Hematopoietic multipotent progenitor cell treated with erythropoietin and hydrocortisone succinate and interleukin-3 and kit ligand, for 6 days (in vitro differentiated cells): Measurements from ENCODE around the gene WDR36.
"Not testable (repeated sequence)": the region's sequence is repeated elsewhere in the genome, so short reads cannot be mapped to it uniquely, and the experiment has no call there.

ENCODE experiments used
- DNase-seq: peaks from one replicate; pipeline ENCODE4 v3.0.0-alpha.2; 2015

Gene WDR36

DNA sequence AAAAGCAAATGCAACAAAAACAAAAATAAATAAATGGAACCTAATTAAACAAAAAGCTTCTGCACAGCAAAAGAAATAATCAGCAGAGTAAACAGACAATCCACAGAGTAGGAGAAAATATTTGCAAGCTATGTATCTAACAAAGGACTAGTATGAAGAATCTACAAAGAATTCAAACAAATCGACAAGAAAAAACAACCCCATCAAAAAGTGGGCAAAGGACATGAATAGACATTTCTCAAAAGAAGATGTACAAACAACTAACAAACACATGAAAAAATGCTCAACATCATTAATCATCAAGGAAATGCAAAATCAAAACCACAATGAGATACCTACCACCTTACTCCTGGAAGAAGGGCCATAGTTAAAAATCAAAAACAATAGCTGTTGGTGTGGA lies 49.3 kb downstream of the WDR36 start:
- not testable (repeated sequence) for DNase-seq

DNA sequence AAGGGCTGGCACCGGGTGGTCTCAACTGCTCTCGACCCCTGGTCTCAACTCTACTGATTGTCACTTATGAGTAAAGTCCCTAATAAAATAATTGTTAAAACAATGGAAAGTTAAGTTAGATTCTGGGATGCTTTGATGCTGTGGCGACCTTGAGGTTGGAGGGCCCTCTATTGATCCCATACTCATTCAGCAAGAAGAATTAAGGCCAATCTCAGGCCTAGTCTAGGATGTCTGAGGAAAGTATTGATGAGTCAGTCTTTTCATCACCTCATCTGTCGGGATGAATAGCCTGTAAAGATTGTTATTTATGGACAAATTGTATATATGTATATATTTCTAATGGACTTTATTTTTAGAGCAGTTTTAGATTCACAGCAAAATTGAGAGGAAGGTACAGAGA lies 50.8 kb downstream of the WDR36 start:
- no peak for DNase-seq

DNA sequence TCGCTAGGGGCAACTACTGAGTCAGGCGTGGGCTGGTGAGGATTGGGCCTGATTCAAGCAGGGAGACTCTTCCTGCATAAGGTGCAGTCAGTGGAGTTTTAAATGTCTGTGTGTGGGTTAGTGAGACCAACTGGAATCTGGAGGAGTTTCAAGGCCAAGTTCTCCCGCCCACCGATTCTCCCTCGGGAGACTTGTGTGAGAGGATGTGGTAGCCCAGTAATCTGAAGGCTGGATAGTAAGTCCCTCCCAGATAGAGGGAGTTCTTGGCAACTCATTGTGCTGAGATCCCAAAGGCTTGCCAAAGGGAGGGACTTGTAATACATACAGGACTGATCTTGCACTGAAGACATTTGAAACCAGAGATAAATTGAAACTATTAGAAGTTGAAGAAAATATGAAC lies 51.8 kb downstream of the WDR36 start:
- DNase-seq: no peak

DNA sequence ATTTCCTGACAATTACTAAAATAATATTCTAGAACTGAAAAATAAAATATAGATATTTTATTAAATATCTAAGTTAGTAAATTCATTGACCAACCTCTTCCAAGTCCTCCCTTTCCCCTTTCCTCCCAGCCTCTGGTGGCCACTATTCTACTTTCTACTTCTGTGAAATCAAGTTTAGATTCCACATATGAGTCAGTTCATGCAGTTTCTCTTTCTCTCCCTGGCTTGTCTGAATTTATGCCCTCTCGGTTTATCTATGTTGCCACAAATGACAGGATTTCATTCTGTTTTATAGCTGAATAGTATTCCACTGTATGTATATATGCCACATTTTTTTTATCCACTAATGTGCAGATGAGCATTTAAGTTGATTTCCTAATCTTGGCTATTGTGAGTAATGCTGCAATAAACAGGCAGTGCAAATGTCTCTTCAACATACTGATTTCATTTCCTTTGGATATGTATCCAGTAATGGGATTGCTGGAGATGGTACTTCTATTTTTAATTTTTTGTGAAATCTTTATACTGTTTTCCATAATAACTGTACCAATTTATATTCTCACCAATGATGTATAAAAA lies 52.3 kb downstream of the WDR36 start:
- DNase-seq: no peak

DNA sequence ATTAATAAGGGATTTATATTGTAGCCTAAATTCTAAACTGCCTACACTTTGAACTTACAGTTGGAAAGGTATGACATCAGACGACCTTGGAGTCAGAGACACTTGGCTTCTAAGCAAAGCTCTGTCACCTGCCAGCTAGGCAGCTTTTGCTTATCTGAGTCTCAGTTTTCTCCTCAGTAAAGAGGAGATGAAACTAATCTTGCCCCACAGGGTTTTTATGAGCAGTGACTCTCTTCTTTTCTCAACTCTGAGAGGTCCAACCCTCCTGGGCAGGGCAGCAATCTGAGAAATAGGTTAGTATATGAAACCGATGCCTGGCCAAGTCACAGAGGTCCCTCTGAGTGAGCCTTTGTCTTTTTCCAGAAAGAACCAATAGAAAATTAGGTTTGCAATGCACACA lies 53.9 kb downstream of the WDR36 start:
- DNase-seq: no peak

DNA sequence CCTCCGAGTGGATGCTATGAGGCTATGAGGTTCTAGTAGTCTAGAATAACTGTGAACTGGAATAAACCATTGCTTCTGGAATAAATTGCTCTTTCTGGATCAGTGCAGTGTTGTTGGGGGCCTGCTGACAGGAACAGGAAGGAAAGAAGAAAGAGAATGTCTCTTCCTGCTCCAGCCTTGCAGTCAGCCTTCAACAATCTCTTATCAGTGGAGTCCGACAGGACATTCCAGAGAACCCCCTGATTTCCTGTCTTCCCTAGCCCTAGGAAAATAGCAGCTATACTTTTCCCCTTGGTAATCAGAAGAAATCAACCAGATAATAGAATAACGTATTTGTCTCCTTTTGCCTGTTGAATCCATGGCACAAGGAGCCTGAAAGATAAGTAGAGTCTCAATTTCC lies 55.4 kb downstream of the WDR36 start:
- DNase-seq: no peak

DNA sequence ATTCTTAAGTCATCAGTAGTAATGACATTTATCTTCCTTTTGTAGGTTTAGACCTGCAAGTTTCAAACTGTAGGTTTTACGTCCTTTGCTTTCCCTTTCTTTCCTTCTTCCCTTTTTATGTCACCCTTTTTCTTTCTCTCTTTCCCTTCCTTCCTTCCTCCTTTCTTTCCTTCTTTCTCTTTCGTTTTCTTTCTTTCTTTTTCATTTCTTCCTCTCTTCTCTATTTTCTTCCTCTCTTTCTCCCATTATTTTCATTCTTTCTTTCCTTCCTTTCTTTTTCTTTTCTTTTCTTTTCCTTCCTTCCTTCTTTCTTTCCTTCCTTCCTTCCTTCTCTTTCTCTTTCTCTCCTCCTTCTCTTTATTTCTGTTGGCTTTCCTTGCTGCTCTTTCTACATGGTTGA lies 59.9 kb downstream of the WDR36 start:
- no peak for DNase-seq

DNA sequence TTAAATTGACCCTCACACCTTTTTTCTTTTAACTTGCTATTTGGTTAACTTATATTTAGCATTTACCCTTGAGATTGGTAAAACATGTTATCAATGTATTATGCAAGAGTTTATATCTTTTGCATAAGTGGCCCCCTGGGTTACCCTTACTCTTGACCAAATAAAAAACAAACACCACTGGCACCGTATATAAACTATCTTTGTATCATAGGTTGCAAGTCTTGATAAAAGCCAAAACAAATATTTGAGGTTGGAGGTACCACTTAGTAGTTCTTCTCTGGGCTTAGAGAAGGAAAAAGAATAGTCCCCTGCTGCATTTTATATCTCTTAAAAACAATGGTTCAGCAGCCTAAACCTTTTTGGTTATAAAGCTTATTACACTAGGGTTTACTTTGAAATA lies 61.3 kb downstream of the WDR36 start:
- DNase-seq: no peak

DNA sequence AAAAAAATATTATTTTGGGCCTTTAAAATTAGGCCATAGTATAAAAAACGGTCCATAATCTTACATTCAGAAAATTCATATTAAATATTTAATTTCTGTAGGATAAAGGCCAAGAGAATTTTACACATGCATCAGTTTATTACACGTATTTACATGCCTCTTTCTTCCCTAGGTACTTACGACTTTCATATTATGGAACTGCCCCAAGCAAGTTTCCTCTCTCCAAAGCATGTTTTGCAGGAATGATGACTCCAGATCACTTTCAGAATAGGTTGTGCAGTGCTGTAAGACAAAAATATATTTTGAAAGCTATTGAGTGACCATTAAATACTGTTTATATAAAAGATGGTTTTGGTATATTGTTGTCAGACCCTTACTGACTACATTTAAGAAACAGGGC lies 61.8 kb downstream of the WDR36 start:
- no peak for DNase-seq

DNA sequence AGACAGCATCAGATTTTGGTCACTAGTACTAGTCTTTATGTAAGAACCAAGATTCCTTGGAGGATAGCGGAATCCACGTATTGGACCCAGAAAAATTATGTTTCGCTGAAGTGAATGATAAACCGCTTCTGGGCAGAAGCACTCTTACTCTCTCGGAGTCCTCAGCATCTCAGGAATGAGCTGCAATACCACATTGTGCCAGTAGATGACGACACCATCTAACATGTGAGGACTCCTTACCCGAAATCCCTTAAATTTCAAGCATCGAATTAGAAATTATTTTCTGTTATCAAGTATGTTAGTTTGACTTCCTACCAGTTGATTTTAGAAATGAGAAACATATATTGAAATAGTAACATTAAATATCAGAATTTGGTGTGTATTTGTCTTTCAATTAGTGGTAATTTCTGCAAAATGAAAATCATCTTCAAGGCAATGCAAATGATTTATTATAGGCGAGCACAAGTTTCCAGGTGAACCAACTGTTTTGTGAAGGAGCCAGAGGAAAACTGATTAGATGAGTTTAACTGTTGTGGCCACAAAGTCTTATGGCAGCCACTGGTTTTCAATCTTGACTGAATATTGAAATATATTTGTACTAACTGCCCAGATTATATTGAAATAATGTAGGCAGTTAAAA lies 66.1 kb downstream of the WDR36 start:
- peak; percentile 80 for DNase-seq

DNA sequence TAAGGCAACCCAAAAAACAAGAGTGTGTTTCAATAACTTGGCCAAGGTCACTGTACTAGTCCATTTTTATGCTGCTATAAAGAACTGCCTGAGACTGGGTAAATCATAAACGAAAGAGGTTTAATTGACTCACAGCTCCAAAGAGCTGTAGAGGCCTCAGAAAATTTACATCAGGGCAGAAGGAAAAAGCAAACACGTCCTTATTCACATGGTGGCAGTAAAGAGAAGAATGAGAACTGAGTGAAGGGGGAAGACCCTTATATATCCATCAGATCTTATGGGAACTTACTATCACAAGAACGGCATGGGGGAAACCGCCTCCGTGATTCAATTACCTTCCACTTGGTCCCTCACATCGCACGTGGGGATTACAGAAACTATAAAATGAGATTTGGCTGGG lies 67.7 kb downstream of the WDR36 start:
- no peak for DNase-seq

DNA sequence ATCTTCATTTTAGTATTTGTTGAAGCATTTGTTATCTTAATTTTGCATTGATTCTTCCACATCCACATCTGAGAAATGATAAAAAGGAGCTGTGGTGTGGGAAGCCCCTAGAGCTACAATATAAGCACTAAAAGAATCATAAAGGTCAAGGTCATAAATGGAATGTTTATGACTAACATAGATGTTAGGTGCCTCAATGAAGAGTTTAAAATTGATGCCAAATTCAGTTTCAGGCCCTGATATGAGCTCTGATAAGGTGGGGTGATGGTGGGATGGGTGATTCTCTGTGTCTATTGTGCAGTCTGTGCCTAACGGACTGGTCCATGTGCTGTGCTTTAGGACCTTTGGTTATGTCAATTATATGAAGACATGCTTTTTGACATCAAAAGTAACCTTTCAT lies 70.9 kb downstream of the WDR36 start:
- no peak for DNase-seq

DNA sequence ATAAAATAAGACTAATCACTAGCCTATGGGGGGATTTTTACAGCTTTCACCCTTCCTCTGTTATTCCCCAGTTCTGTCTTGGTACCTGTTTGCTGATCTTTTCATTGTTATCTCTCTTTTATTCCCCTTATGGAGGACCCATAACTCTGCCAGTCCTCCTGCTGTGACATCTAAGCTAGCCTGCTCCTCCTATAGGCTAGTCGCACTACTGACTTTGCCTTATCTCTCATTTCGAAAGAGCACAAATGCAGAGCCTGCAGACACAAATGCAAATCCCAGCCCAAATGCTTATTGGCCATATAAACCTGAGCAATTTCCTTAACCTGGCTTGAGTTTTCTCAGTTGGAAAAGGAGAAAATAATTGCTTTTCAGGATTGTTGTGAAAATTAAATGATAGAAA lies 72.9 kb downstream of the WDR36 start:
- no peak for DNase-seq

DNA sequence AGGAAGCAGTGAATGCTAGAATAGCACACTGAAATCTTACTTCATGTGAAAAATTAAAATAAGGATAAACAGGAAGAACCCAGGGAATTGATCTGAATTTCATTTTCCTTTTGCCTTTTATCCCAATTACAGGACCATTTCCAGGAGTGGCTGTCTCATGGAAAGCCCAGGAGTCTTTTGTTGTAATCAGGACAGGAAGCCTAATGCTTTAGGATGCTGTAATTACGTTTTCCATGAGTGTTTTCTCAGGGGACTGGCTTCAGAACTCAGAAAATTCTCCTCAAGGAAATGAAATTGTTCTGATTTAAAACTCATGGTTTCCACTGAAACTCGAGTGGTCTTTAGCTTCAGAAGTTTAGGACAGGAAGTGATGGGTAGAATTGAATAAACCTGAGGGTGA lies 75.4 kb downstream of the WDR36 start:
- DNase-seq: no peak

DNA sequence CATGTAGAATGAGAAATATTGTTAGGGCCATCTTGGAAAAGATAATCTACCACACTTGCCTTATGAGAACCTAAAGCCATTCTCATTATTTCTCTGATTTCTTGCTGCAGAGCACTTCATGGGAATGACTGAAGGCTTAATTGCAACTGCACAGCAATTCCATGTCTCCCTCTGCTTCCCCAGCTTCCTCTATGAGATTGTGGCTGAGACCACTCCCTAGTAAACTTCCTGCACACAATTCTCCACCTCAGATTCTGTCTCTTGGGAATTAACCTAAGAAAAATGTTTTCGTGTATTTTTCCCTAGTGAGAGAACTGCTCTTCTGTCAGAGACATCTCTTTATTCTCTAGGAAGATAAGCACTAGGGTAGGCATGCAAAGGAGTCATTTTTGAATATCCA lies 76.5 kb downstream of the WDR36 start:
- no peak for DNase-seq

DNA sequence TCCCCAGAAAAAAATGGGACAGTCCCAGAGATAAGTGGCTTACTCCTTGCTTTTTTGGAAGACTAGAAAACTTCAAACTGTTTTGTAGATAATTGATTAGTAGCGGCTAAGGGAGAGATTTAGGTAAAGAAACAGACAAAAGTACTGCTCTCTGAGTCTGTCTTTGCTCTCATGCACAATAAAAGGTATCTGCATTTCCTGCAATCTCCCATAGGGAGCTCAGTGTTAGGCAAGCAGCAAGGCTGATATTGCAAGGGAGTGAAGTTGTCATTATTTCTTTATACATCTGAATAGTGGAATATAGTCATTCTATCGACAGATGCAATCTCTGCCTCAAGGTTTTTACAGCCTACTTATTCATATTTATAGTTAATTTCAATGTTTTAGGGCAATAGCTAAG lies 77.1 kb downstream of the WDR36 start:
- DNase-seq: no peak

DNA sequence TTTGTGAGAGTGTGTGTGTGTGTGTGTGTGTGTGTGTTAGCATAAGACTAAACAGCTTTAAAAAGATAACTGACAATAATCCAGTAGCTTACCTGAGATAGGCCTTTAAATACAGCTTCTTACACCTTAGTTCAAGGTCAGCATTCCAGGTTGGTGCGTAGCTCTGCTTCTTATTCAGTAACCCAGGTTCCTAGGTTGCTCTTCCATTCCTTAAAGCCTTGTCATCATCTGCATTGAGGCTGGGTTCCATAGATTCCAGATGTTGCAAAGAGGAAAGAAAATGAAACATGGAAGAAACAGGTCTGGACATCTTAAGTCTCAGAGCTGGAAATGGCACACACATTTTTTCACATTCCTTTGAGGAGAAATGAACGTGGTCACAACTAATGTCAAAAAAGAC lies 78.1 kb downstream of the WDR36 start:
- DNase-seq: no peak

DNA sequence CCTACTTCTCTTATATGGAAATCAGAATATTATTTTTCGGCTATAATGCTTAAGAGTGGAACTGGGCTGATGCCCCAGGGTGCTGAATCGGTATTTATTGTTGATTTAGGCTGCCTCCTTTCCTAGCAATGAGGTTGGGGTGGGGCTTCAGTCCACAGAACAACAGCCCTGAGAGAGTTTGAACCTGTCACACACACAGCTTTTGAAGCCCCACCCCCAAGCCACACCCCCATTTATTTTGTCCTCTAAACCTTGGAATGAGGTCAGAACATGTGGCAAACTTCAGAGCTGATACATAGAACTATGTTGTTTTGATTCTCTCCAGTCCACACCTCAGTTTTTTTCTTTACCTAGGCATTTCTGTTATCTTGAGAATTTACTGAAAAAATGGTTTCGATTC lies 80.4 kb downstream of the WDR36 start:
- DNase-seq: no peak

DNA sequence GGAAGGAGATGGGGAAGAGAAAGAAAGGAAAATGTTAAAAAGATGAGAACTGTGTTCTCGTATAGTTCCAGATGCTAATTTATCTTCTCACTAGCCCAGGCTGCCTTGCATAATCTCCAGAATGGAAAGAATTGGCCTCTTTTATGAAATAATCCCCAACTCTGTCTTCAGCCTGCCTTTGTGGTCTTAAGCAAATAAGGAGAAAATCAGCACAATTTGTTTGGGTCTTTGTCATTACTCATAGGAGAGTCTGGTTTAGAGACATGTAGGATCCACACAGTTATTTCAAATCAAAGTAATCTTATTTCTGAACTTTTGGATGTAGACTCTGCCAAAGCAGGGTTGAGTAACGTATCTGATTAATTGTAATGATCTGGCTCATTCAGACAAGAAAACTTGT lies 81.3 kb downstream of the WDR36 start:
- DNase-seq: no peak
